SIG-M5 (cell line): ENCODE data around the gene CA10.

Source experiments
- DNase-seq: peaks from one replicate; lab custom pipeline; 2025; lab: John Stamatoyannopoulos, UW

CA10 gene

GRCh38 chr17:51724043-51724580, 434.4 kb downstream of the CA10 start:
- no peak for DNase-seq

- no peak for DNase-seq
Measured at GRCh38 chr17:51722994-51723393, 435.5 kb downstream of the CA10 start.

GRCh38 chr17:51721730-51722129, 436.8 kb downstream of the CA10 start:
- no peak for DNase-seq

DNA sequence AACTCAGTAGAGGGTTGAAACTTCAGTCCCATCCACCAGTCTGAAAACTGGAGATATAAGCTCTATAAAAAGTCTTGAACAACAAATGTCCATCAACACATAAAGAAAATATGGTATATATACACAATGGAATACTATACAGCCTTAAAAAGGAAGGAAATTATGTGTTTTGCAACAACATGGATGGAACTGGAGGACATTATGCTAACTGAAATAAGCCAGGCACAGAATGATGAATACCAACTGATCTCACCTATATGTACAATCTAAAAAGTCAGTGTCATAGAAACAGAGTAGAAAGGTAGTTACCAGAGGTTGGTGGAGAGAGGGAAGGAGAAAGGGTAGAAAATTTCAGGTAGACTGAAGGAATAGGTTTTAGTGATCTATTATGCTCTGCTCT, 438.1 kb downstream of the CA10 start:
- no peak for DNase-seq

DNA sequence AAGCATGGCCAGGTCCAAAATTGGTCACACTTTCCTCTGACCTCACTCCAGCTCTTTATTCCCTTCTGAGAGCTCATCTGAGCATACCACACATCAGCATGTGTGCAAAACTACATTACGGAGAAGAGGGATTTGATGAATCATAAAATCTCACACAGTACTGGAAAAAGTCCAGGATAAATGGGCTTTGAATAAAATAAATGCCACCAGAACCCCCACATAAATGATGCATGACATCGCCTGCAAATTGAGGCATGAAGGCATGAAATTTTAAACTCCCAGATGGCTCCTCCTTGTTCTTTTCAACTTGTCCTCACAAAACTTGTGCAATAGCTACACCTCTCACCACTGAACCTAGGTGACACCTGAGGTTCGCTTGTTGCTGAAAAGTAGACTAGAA, 439.5 kb downstream of the CA10 start:
- no peak for DNase-seq

DNA sequence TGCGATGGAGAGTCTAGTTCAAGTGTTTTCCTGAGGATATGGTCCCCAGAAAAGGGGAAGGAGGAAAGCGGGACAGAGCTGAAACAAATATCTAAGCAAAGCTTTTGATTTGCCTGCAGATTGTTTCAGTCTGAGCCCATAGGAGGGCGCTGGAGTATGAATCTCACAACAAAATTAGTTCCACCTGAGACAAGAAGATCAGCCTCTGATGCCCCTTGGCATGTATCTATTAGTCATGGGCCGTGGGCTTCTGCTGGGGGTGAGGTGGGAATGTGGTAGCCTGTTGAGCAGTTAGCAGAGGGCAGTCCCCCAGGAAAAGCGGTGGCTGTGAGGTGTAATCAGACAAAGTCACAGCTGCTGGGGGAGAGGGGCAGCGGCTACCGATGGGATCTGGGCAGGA, 446.9 kb downstream of the CA10 start:
- DNase-seq: no peak

DNA sequence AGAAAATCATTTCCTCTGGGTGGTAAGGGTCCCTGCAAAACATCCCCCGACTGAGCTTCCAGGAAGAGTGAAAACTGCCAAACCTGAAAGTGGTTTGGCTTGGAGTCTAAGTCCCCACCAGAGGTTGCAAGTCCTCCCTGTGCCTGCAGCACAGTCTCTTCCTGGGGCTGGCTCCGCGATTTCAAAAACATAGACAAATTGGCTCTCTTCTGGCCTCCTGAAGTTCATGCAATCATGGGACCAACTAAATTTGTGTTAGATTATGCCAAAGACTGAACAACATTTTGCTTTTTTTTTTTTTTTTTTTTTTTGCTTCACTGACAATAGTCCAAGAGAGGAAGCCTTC, 447.9 kb downstream of the CA10 start:
- DNase-seq: no peak

DNA sequence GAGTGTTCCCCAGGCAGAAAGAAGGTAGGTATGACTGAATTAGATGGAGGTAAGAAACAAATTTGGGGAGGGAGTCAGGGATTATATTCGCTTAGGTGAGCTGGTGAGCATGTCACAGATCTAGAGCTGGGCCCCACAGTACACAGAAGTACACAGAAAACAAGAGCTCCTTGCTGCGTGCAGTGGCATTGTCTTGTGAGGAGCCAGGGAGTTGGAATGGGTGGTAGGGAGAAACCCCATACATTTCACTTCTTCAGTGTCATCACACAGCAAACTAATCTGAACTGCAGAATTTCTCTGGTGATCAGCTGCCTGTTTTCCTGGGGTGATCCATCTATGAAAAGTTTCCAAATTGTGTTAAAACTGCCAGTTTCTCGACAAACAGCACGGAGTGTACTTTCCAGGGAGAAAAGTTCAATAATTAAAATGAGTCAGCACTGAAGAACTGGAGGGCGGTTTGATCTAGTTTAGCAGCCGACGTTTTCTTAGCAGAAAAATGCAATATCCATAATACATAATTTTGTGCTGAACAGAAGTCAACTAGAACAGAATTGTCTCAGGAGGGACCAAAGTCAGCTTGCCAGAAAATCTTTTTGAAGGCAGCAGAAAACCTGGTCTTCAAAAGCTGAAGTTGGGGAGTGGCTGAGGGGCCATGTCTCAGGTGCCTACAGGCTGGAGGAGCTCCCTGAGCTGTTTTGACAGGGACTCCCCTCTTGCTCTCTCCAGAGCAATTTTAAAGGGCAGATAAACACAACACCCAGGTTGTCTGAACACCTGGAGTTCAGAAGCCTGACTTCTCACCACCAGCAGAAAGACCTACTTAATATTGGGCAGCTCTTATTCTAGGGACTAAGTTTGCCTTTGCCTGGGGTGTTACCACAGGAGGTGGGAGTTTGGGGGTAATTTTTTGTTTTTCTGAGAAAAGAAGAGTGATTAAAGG, 448.6 kb downstream of the CA10 start:
- DNase-seq: no peak

GRCh38 chr17:51707216-51707615, 451.3 kb downstream of the CA10 start:
- no peak for DNase-seq

GRCh38 chr17:51706093-51706492, 452.4 kb downstream of the CA10 start:
- no peak for DNase-seq

GRCh38 chr17:51703361-51704341, 454.9 kb downstream of the CA10 start:
- DNase-seq: no peak

DNA sequence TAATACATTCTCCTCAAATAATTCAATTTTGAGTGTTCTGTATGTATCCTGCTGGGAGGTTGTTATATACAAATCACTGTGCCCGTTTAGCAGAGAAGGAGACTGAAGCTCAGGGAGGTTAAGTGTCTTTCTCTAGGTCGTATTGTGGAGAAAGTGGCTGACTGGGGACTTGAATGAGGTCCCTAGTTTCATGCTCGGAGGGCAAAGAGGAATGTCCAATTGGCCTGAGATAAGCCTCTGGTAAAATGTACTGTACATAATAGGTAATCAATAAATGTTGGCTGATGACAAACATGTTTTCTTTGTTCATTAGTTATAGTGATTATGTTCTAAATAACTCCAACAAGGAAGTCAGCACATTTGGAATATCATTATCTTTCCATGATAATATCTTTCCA, 455.6 kb downstream of the CA10 start:
- DNase-seq: no peak

- no peak for DNase-seq
Measured at GRCh38 chr17:51701501-51701900, 457.0 kb downstream of the CA10 start.

DNA sequence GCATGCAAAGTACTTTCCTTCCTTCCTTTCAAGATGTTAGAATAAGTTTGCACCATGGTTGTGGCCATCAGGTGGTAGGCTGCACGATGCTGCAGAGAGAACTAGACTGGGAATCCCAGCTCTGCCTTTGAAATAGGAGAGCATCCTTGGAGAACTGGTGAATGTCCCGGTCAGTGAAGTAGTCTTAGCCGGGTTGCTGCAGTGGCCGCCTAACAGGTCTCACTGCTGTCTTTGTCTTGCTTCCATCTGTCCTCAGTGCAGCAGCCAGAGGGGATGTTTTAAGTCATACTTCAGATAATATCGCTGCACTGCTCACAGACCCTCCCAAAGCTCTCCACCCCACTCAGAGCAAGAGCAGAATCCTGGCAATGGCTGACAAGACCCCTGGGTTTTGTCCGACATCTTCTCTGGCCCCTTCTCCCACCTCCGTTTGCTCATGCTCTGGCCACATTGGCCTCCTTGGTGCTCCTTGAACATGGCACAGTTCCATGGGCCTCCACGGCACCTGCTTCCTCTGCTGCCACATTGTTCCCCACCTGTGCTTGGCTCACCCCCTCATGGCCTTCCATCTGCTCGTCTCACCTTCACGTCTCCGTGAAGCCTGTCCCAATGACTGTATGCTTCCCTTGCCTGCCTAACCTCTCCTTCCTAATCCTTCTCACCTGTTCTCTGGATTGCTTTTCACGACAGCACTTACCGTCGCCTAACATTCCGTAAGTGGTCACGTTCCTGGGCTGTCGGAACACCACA, 458.3 kb downstream of the CA10 start:
- DNase-seq: no peak

- DNase-seq: no peak
Measured at GRCh38 chr17:51699303-51699702, 459.2 kb downstream of the CA10 start.

DNA sequence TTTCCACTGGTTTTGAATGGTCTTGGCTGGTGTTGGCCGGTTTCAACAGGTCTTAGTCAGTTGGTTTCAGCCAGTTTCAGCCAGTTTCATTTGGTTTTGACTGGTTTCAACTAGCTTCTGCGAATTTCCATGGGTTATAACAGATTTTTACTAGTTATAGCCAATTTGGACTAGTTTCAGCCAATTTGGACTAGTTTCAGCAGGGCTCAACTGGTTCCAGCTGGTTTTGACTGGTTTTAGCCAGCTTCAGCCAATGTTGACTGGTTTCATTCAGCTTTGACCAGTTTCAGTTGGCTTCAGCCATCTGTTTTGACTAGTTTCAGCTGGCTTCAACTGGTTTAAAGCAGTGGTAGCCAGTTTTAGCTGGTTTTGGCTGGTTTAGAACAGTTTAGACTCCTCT, 465.6 kb downstream of the CA10 start:
- DNase-seq: no peak

- no peak for DNase-seq
Measured at GRCh38 chr17:51687887-51688286, 470.6 kb downstream of the CA10 start.

GRCh38 chr17:51685287-51685909, 473.1 kb downstream of the CA10 start:
- DNase-seq: no peak

- no peak for DNase-seq
Measured at GRCh38 chr17:51684214-51684613, 474.3 kb downstream of the CA10 start.

GRCh38 chr17:51683291-51683690, 475.2 kb downstream of the CA10 start:
- no peak for DNase-seq

GRCh38 chr17:51682115-51682514, 476.4 kb downstream of the CA10 start:
- DNase-seq: no peak
